Measurements from ENCODE around the gene ZIC4.

Gene ZIC4

GRCh38 chr3:147404800-147405230 is 1.5 kb downstream of the ZIC4 start:
- DNase-seq: no peak

GRCh38 chr3:147404000-147404799 is 2.1 kb downstream of the ZIC4 start:
- no peak for DNase-seq

GRCh38 chr3:147403511-147403910 is 2.8 kb downstream of the ZIC4 start:
- DNase-seq: no peak

GRCh38 chr3:147402159-147402558 is 4.2 kb downstream of the ZIC4 start:
- DNase-seq: no peak

- DNase-seq: no peak
Measured at GRCh38 chr3:147401421-147401820, 4.9 kb downstream of the ZIC4 start.

- DNase-seq: no peak
Measured at GRCh38 chr3:147400999-147401398, 5.3 kb downstream of the ZIC4 start.

GRCh38 chr3:147400111-147400510 is 6.2 kb downstream of the ZIC4 start:
- no peak for DNase-seq

GRCh38 chr3:147398813-147399534 is 7.4 kb downstream of the ZIC4 start:
- DNase-seq: no peak

GRCh38 chr3:147397875-147398812 is 8.2 kb downstream of the ZIC4 start:
- DNase-seq: no peak

GRCh38 chr3:147397155-147397874 is 9.0 kb downstream of the ZIC4 start:
- no peak for DNase-seq

GRCh38 chr3:147396712-147397046 is 9.7 kb downstream of the ZIC4 start:
- DNase-seq: no peak

GRCh38 chr3:147395899-147396711 is 10.2 kb downstream of the ZIC4 start:
- DNase-seq: no peak

GRCh38 chr3:147394884-147395225 is 11.5 kb downstream of the ZIC4 start:
- DNase-seq: no peak

GRCh38 chr3:147393943-147394883 is 12.1 kb downstream of the ZIC4 start:
- no peak for DNase-seq

GRCh38 chr3:147393261-147393942 is 12.9 kb downstream of the ZIC4 start:
- DNase-seq: no peak

- no peak for DNase-seq
Measured at GRCh38 chr3:147392625-147392946, 13.8 kb downstream of the ZIC4 start.

GRCh38 chr3:147391781-147392624 is 14.3 kb downstream of the ZIC4 start:
- peak; percentile 72 for DNase-seq

- no peak for DNase-seq
Measured at GRCh38 chr3:147390589-147391569, 15.5 kb downstream of the ZIC4 start.

Measured in HCEC 1CT (cell line).